ENCODE results near the gene EPHB2.

DNA sequence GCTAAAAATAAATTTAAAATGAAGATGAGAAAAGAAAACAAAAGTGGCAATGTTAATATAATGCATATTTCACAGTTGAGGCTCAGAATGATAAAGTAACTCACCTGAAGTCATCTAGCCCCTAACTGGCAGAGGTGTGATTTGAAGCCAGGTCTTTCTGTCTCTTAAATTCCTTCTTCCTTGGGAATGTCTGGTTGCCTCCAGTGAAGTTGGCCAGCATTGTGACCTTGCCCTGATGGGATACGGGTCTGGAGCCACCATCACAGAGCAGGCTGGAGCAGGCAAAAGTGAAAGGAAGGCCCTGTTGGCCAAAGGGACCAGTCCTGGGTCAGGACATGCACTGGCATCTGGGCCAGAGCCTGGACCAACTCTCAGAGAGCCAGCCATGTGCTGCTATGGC, 111.7 kb downstream of the EPHB2 start:
- TF ChIP-seq CTCF (conservative IDR thresholded peaks at IDR 0.05; ENCODE audit: low read length) (no peak), EZH2phosphoT487 (IDR thresholded peaks at IDR 0.05; ENCODE audit: borderline replicate concordance) (no peak)

Measured in Loucy (cell line).